GM15510 (cell line): ENCODE data around the gene RBP5.

Source experiments
- POLR2A ChIP-seq: IDR thresholded peaks from 3 replicates; pipeline ENCODE4 v1.6.1; 2011; ENCODE audit warnings: borderline replicate concordance; ENCODE audit not compliant: insufficient read length; ENCODE audit errors: extremely low read depth

RBP5 gene

DNA sequence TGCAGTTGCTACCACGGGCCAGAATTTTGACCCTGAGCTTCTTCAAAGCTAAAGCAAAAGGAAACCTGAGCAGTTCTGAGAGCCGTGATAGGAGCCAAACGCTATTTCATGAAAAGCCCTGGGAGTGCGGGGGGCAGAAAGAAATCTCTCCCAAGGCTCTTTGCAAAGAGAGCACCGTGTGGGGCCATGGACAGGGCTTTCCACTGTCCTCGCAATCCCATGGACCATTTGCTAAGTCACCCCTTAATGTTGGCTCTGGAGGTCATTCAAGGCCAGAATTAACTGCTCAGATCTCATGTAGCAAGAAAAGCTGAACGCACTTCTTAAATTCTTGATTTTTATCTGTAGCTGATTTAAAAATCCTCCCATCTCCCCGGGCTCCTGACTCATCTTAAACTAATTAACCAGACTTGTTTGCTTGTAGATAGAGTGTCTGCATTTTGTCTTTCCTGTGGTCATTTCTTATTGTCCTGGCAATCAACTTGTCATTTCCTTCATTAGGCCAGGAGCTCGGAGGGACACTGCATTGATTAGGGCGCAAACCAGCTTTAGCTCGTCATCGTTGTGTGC lies 26.3 kb upstream of the RBP5 start:
- no peak for TF ChIP-seq POLR2A

DNA sequence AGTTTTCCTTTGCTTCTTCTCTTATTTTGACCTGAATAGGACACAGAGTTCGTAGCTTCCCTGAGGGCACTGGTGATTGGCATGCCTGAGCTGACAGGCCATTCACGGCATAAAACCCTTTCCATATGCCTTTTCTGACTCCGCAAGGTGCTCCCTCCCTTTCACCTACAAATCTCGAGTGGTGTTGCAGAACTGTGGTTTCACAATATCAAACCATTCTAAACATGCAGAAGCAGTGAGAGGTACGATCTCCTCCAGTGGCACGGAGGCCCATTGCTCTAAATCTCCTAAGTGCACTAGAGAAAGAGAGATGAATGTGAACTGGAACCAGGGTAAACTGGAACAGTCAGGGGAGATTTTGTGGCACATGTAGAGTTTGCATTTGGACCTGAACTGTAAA lies 25.4 kb upstream of the RBP5 start:
- TF ChIP-seq POLR2A, result no peak

DNA sequence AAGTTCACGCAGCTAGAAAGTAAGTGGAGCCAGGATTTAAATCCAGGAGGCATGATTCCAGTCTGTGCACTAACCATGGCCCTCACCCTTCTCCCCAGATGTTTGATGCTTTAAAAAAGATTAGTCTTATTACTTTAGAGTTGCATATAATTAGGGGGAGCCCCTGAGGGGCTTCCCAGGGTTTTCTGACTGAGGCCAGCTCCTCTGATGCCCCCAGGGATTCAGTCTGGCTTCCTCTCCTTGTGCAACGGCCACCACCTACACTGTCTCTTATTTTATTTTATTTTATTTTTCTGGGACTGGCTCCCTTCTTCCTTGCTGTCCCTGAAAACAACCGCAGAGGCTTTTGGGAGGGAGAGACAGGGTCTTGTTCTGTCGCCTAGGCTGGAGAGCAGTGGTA lies 24.1 kb upstream of the RBP5 start:
- no peak for TF ChIP-seq POLR2A

DNA sequence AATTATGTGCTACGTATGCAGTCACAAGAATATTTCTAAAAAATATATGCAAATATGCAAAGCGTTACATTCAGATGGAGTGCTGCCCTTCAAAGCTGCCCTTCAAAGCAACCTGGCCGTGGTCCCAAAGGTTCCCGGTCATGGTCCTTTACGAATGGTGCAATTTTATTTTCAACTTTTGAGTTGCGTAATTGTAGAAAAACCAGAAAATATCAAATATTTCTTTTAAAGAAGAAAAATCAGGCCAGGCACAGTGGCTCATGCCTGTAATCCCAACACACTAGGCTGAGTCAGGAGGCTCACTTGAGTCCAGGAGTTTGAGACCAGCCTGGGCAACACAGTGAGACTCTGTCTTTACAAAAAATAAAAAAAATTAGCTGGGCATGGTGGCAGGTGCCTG lies 22.8 kb upstream of the RBP5 start:
- no peak for TF ChIP-seq POLR2A

GRCh38 chr12:7150841-7151240 lies 22.2 kb upstream of the RBP5 start:
- TF ChIP-seq POLR2A, result no peak

DNA sequence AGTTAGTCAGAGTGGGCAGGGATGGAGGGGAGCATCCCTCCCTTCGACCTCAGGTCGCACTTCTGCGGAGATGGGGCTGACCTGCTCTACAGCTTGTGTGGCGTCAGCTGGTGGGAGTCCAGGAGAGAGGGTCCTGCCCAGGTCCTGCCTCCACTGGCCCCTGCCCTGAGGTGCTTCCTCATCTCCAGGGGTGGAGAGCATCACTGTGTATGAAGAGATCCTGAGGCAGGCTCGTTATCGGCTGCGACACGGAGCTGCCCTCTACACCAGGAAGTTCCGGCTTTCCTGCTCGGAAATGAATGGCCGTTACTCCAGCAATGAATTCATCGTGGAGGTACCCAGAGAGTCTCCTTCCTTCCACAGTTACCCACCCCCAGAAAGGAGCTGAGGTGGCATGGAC lies 21.7 kb upstream of the RBP5 start:
- no peak for TF ChIP-seq POLR2A

DNA sequence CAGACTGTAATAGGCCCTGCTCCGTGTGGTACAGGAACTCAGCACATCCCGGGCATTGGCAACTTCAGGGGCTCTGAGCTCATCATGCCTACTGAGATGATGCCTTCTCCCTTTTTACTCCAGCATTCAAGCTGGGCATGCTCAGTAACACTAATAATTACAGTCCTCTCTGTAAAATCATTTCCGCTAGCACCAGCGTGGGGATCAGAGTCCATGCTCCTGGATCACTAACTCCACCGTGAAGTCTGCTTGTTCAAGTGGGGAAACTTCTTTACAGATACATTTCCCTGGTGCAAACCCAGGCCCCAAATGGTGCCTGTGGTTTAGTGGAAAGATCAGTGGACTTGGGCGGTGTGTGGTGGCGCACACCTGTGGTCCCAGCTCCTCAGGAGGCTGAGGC lies 18.2 kb upstream of the RBP5 start:
- TF ChIP-seq POLR2A, result no peak

DNA sequence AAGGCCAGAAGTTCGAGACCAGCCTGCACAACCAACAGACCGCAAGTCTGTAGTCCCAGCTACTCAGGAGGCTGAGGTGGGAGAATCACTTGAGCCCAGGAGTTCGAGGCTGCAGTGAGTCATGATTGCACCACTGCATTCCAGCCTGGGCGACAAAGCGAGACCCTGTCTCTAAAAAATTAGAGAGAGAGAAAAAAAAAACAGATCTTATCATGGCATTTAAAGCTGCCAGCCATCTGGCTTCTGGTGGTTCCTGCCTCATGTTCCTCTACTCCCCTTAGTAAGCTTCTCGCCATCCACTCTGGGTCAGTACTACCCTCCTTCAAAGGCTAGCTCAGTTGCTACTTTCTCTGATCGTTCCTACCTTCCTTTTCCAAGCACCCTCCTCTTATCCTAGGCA lies 17.5 kb upstream of the RBP5 start:
- TF ChIP-seq POLR2A, result no peak

DNA sequence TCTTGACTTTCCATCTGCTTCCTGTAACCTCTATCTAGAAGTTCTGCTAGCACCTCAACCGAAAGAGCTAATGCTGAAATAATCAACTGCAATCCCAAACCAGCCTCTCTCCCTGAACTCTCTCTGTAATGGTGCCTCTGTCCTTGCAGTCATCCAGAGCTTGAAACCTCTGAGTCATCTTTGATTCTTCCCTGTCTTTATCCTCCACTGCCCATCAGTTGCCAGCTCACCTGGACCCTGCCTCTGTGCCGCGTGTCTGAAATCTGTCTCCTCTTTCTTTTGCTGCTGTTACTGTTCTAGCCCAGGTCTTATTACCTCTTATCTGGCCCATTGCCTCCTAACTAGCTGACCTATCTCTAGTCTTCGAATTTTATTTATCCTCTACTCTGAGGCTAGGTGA lies 17.0 kb upstream of the RBP5 start:
- TF ChIP-seq POLR2A, result no peak

DNA sequence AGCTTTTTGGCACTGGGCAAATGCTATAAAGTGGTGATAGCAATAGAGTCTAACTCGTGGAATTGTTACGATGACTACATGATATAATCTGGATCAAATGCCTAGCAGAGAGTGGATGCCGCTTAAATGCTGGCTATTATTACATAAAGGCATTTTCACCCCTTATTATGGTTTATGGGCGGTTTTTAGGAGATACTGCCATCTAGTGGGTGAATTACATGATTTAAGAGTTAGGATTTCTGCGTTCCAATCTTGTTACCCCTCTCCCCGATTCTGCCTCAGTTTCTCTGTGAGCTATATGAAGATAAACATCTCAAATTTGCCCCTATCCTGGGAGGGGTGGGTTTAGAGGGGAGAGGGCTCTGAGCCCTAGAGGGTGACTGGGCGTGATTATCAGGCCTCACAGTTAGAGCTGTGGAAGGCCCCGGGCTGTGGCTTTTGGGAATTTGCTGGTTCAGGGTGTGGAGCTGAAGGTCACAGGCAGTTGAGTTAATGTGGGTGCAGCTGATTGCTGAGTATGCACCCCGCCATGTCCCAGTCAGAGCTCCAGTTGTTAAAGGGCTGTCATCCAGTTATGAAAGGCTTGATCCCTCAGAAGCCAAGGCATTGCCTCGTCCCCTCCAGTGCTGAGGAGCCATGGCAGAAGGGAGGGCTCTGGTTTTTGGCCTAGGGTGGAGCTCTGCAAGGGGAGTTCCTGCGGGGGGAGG lies 15.9 kb upstream of the RBP5 start:
- no peak for TF ChIP-seq POLR2A

DNA sequence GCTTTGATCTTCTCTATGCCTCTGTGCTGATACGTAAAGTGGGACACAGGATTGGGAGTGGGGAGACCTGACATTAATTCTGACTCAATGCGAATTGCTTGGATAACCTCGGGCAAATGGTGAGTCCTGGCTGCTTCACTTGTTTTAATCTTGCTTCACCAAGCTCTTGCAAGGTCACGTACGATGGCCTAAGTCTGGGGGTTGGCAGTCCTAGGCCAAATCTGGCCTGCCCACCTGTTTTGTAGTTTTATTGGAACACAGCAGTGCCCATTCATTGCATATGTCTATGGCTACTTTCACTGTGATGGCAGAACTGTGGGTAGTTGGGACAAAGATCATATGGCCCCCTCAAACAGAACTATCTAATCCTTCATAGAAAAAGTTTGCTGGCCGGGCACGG lies 14.9 kb upstream of the RBP5 start:
- TF ChIP-seq POLR2A, result no peak

DNA sequence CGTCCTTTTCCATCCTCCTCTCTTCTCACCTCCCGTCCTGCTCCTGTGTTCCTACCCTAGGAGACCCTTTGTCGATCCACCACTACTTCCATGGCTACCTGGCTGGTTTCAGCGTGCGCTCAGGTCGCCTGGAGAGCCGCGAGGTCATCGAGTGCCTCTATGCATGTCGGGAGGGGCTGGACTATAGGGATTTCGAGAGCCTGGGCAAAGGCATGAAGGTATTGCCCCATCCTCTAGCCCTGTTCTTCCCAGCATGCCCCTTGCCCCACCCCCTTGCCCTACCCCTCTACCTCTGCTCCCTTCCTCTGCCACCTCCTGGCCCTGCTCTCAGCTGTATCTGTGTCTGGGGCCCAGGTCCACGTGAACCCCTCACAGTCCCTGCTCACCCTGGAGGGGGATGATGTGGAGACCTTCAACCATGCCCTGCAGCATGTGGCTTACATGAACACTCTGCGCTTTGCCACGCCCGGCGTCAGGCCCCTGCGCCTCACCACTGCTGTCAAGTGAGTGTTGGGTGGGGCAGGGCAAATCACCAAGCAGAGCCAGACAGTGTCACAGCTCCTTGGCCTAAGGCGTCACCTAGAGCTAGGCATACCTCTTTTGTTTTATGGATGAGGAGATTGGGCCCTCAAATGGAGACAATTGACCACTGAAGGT lies 14.2 kb upstream of the RBP5 start:
- TF ChIP-seq POLR2A, result no peak

GRCh38 chr12:7142056-7142644 lies 13.5 kb upstream of the RBP5 start:
- TF ChIP-seq POLR2A, result no peak

DNA sequence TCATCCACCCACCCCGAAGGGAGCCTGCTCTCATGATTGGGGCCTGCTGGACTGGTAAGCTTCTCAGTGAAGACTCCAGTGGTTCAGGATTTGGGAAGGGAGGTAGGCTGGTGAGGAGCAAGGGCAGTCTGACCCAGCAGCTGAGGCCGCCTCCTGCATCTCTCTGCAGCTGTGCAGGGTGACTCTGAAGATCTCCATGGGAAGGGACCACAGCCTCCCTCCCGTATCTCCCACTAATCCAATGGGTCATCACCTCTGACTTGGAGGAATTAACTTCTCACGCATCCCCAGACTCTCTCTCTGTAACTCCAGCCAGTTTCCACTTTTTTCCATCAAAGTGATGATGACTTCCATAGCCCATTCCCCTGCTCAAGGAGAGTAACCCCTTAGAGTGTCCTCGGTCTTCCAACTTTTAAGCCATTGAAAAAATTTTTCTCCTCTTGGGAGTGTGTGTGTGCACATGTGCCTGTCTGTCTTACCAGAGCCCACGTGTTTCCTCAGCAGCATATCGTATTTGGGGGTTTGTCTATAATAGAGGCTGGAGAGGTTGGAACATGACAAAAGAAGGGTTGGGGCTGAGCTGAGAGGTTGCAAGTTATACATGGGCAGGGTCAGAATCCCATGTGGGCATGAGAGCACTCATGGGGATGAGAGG lies 12.8 kb upstream of the RBP5 start:
- no peak for TF ChIP-seq POLR2A

GRCh38 chr12:7139200-7139599 lies 10.5 kb upstream of the RBP5 start:
- TF ChIP-seq POLR2A, result no peak

GRCh38 chr12:7137908-7138307 lies 9.2 kb upstream of the RBP5 start:
- TF ChIP-seq POLR2A, result no peak

DNA sequence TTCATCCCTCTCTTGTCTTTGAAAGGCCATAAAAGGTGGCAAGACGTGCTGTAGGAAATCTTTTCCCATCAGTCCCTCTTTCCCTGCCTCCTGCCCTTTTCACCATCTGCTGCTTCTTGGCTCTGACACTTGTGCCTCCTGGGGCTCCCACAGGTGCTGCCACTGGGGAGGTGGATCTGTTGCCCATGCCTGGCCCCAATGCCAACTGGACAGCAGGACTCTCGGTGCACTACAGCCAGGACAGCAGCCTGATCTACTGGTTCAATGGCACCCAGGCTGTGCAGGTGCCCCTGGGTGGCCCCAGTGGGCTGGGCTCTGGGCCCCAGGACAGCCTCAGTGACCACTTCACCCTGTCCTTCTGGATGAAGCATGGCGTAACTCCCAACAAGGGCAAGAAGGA lies 8.0 kb upstream of the RBP5 start:
- no peak for TF ChIP-seq POLR2A

- no peak for TF ChIP-seq POLR2A
These were observed 7.4 kb upstream of the RBP5 start for GRCh38 chr12:7136071-7136470.
